K562 (cell line): Measurements from ENCODE around the gene HIF1AN. TPM values are rescaled to one million over a fixed set of nuclear protein-coding genes. Genes with fewer than 3 reads are reported as not detected.

ENCODE experiments used
- HDAC1 ChIP-seq, 2 experiments: fragments of 450-650 bp; IDR thresholded peaks; 2 replicates each; pipeline ENCODE4 v1.6.1; 2016 to 2017; ENCODE audit warnings: inconsistent platforms in 1 of 2, mild to moderate bottlenecking in 1 of 2, moderate library complexity in 1 of 2
- MCM5 ChIP-seq: fragments of 450-650 bp; IDR thresholded peaks from 2 replicates; pipeline ENCODE4 v1.6.1; 2016; ENCODE audit warnings: low read depth
- MEIS2 ChIP-seq: fragments of 450-650 bp; IDR thresholded peaks from 2 replicates; pipeline ENCODE4 v1.6.1; 2014; ENCODE audit warnings: mild to moderate bottlenecking; ENCODE audit not compliant: partially characterized antibody
- NR4A1 ChIP-seq, 2 experiments: fragments of 250-450 bp in 1 of 2; fragments of 450-650 bp in 1 of 2; sonication (Bioruptor Pico) in 1 of 2; IDR thresholded peaks; 2 replicates each; pipeline versions ENCODE4 v1.4.0 to v1.6.1; 2016 to 2020; ENCODE audit warnings: mild to moderate bottlenecking in 2 of 2, missing compliant biosample characterization in 1 of 2, missing genetic modification characterization in 1 of 2, moderate library complexity in 1 of 2
- OTX1 ChIP-seq: fragments of 450-650 bp; formaldehyde crosslinking; IDR thresholded peaks from 2 replicates; pipeline ENCODE4 v1.4.0; 2022; ENCODE audit warnings: mild to moderate bottlenecking
- PHF20 ChIP-seq: fragments of 450-650 bp; IDR thresholded peaks from 2 replicates; pipeline ENCODE4 v1.6.1; 2018; ENCODE audit not compliant: partially characterized antibody
- RBM17 ChIP-seq: fragments of 200-400 bp; formaldehyde crosslinking; IDR thresholded peaks from 2 replicates; pipeline ENCODE4 v1.6.1; 2017; ENCODE audit warnings: low read depth, mild to moderate bottlenecking, low read length, borderline replicate concordance
- SAFB ChIP-seq: fragments of 200-400 bp; formaldehyde crosslinking; IDR thresholded peaks from 2 replicates; pipeline ENCODE4 v1.6.1; 2017; ENCODE audit warnings: low read depth, low read length, borderline replicate concordance
- ZC3H11A ChIP-seq: IDR thresholded peaks from 2 replicates; pipeline ENCODE4 v1.6.1; 2012; ENCODE audit warnings: low read depth, low read length, improper control_type of control experiment
- ZNF175 ChIP-seq: fragments of 200-800 bp; sonication (Bioruptor generic); IDR thresholded peaks from 2 replicates; pipeline ENCODE4 v1.6.1; 2016; ENCODE audit warnings: low read depth, mild to moderate bottlenecking, missing genetic modification characterization, missing compliant biosample characterization
- ZNF23 ChIP-seq: fragments of 250-450 bp; sonication (Bioruptor Pico); IDR thresholded peaks from 2 replicates; pipeline ENCODE4 v1.4.0; 2020; ENCODE audit warnings: mild to moderate bottlenecking
- ZNF232 ChIP-seq: sonication (generic); formaldehyde crosslinking; IDR thresholded peaks from 2 replicates; pipeline ENCODE4 v1.8.0; 2022; ENCODE audit warnings: mild to moderate bottlenecking, missing genetic modification reagents
- ZNF24 ChIP-seq: fragments of 450-650 bp; IDR thresholded peaks from 2 replicates; pipeline ENCODE4 v1.6.1; 2016
- polyA plus RNA-seq, 8 experiments: library from polyadenylated mRNA; depleted of rRNA in 4 of 8; stranded (reverse) in 5 of 8; unstranded in 3 of 8; fragments of >200 nt; fragmentation: Nextera tagmentation in 2 of 8; fragmentation: Illumina TruSeq in 1 of 8; extraction: Ambion mirVana in 2 of 8; extraction: Trizol in 1 of 8; gene quantifications; 2 replicates each; pipeline versions ENCODE4 v1.2.1 to v1.2.3, GENCODE V29; 2011 to 2014; ENCODE audit warnings: inconsistent platforms in 1 of 8, missing spikeins in 1 of 8
- total RNA-seq, 7 experiments: library from RNA; depleted of rRNA in 6 of 7; stranded (reverse); fragments of >200 nt in 6 of 7; fragmentation: Illumina TruSeq in 2 of 7; extraction: Trizol in 2 of 7; gene quantifications; 2 replicates each; pipeline versions ENCODE4 v1.2.1 to v1.2.3, GENCODE V29; 2011 to 2021; ENCODE audit warnings: low replicate concordance in 1 of 7
- TF ChIP-seq, protein P1 (sequence below): fragments of 250-450 bp; sonication (Bioruptor Pico); IDR thresholded peaks from 2 replicates; pipeline ENCODE4 v1.5.0; 2020; ENCODE audit warnings: mild to moderate bottlenecking, borderline replicate concordance
- TF ChIP-seq, protein P2 (sequence below): sonication (generic); formaldehyde crosslinking; IDR thresholded peaks from 2 replicates; pipeline ENCODE4 v1.8.0; 2022; ENCODE audit warnings: mild to moderate bottlenecking, missing genetic modification reagents
- TF ChIP-seq, protein P3 (sequence below): fragments of 250-450 bp; sonication (Bioruptor Pico); IDR thresholded peaks from 2 replicates; pipeline ENCODE4 v1.4.0; 2020; ENCODE audit warnings: mild to moderate bottlenecking, moderate library complexity
- TF ChIP-seq, protein P4 (sequence below): fragments of 450-650 bp; formaldehyde crosslinking; IDR thresholded peaks from 2 replicates; pipeline ENCODE4 v1.4.0; 2022; ENCODE audit warnings: mild to moderate bottlenecking, moderate library complexity
- TF ChIP-seq, protein P5 (sequence below): sonication (generic); IDR thresholded peaks from 2 replicates; pipeline ENCODE4 v1.6.1; 2016
- TF ChIP-seq, protein P6 (sequence below), 2 experiments: IDR thresholded peaks in 1 of 2; conservative IDR thresholded peaks in 1 of 2; 2 replicates each; pipeline ENCODE4 v1.6.1; 2016; ENCODE audit warnings: low read depth in 2 of 2, mild to moderate bottlenecking in 1 of 2, missing compliant biosample characterization in 1 of 2, missing genetic modification characterization in 1 of 2, moderate library complexity in 1 of 2

Gene HIF1AN
- total and polyA plus RNA-seq, 9 of the 15 experiments (the other 6 are each of a cell fraction or from before 2014, with no cell fraction given), result 1.2 to 16.8 (median 6.9) TPM

DNA sequence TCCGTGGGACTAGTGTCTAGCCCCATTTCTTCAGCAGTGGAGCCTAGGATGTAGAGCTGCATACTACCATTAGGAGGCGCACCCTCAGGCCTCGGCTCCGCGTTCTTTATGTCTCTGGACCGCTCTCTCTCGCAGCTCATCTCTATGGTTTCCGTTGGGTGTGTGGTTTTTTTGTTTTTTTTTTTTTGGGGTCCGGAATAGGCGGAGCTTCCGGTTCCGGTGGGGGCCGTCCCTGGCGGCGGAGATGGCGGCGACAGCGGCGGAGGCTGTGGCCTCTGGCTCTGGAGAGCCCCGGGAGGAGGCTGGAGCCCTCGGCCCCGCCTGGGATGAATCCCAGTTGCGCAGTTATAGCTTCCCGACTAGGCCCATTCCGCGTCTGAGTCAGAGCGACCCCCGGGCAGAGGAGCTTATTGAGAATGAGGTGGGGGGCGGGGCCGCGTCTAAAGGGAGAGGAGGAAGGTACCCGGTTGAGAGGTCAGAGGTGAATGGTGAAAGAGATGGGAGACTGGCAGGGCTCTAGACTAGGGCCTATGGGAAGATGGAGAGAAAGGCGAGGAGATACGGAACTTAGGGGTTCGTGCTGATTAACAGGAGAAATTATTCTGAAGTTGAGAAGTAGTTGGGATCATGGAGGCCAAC lies at the start of gene HIF1AN (continued):
- TF ChIP-seq PHF20 (peak; percentile 88), ZNF24 (no peak), SAFB (no peak), ZNF23 (CRISPR knock-in tag) (no peak), MEIS2 (no peak), NR4A1 (CRISPR knock-in tag; IDR thresholded peaks at IDR 0.05) (no peak), NR4A1 (tag; IDR thresholded peaks at IDR 0.05) (no peak), ZC3H11A (no peak), RBM17 (no peak), HDAC1 (IDR thresholded peaks at IDR 0.05) (peak in 1 of 2 experiments; percentile 63; a peak in 2 of 4 replicates), OTX1 (CRISPR knock-in tag) (no peak), ZNF175 (no peak), ZNF232 (CRISPR knock-in tag) (no peak), MCM5 (no peak)
- TF ChIP-seq, protein P1, sequence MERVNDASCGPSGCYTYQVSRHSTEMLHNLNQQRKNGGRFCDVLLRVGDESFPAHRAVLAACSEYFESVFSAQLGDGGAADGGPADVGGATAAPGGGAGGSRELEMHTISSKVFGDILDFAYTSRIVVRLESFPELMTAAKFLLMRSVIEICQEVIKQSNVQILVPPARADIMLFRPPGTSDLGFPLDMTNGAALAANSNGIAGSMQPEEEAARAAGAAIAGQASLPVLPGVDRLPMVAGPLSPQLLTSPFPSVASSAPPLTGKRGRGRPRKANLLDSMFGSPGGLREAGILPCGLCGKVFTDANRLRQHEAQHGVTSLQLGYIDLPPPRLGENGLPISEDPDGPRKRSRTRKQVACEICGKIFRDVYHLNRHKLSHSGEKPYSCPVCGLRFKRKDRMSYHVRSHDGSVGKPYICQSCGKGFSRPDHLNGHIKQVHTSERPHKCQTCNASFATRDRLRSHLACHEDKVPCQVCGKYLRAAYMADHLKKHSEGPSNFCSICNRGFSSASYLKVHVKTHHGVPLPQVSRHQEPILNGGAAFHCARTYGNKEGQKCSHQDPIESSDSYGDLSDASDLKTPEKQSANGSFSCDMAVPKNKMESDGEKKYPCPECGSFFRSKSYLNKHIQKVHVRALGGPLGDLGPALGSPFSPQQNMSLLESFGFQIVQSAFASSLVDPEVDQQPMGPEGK (CRISPR knock-in tag), result no peak
- TF ChIP-seq, protein P2, sequence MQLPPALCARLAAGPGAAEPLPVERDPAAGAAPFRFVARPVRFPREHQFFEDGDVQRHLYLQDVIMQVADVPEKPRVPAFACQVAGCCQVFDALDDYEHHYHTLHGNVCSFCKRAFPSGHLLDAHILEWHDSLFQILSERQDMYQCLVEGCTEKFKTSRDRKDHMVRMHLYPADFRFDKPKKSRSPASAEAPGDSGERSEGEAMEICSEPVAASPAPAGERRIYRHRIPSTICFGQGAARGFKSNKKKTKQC (CRISPR knock-in tag), result no peak
- TF ChIP-seq, protein P3, sequence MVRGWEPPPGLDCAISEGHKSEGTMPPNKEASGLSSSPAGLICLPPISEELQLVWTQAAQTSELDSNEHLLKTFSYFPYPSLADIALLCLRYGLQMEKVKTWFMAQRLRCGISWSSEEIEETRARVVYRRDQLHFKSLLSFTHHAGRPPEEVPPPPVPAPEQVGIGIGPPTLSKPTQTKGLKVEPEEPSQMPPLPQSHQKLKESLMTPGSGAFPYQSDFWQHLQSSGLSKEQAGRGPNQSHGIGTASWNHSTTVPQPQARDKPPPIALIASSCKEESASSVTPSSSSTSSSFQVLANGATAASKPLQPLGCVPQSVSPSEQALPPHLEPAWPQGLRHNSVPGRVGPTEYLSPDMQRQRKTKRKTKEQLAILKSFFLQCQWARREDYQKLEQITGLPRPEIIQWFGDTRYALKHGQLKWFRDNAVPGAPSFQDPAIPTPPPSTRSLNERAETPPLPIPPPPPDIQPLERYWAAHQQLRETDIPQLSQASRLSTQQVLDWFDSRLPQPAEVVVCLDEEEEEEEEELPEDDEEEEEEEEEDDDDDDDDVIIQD (CRISPR knock-in tag), result no peak
- TF ChIP-seq, protein P4, sequence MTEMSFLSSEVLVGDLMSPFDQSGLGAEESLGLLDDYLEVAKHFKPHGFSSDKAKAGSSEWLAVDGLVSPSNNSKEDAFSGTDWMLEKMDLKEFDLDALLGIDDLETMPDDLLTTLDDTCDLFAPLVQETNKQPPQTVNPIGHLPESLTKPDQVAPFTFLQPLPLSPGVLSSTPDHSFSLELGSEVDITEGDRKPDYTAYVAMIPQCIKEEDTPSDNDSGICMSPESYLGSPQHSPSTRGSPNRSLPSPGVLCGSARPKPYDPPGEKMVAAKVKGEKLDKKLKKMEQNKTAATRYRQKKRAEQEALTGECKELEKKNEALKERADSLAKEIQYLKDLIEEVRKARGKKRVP (CRISPR knock-in tag), result no peak
- TF ChIP-seq, protein P5, sequence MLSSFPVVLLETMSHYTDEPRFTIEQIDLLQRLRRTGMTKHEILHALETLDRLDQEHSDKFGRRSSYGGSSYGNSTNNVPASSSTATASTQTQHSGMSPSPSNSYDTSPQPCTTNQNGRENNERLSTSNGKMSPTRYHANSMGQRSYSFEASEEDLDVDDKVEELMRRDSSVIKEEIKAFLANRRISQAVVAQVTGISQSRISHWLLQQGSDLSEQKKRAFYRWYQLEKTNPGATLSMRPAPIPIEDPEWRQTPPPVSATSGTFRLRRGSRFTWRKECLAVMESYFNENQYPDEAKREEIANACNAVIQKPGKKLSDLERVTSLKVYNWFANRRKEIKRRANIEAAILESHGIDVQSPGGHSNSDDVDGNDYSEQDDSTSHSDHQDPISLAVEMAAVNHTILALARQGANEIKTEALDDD, result no peak
- TF ChIP-seq, protein P6, sequence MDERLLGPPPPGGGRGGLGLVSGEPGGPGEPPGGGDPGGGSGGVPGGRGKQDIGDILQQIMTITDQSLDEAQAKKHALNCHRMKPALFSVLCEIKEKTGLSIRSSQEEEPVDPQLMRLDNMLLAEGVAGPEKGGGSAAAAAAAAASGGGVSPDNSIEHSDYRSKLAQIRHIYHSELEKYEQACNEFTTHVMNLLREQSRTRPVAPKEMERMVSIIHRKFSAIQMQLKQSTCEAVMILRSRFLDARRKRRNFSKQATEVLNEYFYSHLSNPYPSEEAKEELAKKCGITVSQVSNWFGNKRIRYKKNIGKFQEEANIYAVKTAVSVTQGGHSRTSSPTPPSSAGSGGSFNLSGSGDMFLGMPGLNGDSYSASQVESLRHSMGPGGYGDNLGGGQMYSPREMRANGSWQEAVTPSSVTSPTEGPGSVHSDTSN (CRISPR knock-in tag; IDR thresholded peaks at IDR 0.05; ENCODE audit: low read depth), result no peak
- TF ChIP-seq, protein P6 (tag; conservative IDR thresholded peaks at IDR 0.05; ENCODE audit: low read depth), result no peak
